ENCODE measurements around the gene TRIP10.
"Not testable (repeated sequence)": the region's sequence is repeated elsewhere in the genome, so short reads cannot be mapped to it uniquely, and the experiment has no call there.

- TF ChIP-seq CTCF (conservative IDR thresholded peaks at IDR 0.05 in 1 of 2, IDR thresholded peaks at IDR 0.05 in 1 of 2; ENCODE audit: extremely low read depth in 1 of 2, insufficient read depth in 1 of 2, low read depth in 1 of 2, low read length in 2 of 2); EZH2 (IDR thresholded peaks at IDR 0.05; ENCODE audit: borderline replicate concordance, low read length): not testable (repeated sequence)
These were observed 22.8 kb downstream of the TRIP10 start for GRCh38 chr19:6762253-6762797.
